LHCN-M2 (cell line): Measurements from ENCODE around the gene NPM1. TPM values are rescaled to one million over a fixed set of nuclear protein-coding genes. Genes with fewer than 3 reads are reported as not detected.
A peak's percentile ranks its signal among the peaks of the same experiment; 100 is the strongest.

Experiments
- DNase-seq: peaks from one replicate; pipeline ENCODE4 v3.0.0-alpha.2; 2012; ENCODE audit warnings: low read depth
- total RNA-seq: library from RNA; depleted of rRNA; stranded (reverse); fragments of >200 nt; gene quantifications from 2 replicates; pipeline ENCODE4 v1.2.3, GENCODE V29; 2014

NPM1 gene
- total RNA-seq, 1 experiment from 2014 or later, result 1,268 TPM

DNA sequence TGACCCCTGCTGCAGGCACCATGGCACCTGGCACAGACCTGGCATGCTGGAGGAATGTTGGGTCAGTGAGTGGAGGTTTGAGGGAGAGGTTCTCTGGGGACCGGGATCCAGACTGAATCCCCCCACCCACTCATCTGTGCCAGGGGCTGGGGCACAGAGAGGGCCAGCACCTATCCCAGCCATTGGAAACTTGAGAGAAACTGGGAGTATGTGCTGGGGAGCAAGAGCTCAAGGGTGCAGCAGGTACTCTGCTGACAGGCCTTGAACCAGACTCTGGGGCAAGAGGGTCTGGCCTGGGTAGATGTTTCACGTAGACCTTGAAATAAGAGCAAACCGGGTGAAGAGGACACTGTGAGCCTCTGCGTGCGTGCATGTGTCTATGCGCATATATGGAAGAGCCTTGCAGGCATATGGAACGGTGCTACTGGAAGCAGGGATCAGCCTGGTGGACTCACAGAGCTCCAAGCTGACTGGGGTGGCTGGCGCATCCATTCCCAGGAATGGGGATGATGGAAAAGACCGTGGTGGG lies 40.6 kb downstream of the NPM1 start:
- DNase-seq, result no peak

DNA sequence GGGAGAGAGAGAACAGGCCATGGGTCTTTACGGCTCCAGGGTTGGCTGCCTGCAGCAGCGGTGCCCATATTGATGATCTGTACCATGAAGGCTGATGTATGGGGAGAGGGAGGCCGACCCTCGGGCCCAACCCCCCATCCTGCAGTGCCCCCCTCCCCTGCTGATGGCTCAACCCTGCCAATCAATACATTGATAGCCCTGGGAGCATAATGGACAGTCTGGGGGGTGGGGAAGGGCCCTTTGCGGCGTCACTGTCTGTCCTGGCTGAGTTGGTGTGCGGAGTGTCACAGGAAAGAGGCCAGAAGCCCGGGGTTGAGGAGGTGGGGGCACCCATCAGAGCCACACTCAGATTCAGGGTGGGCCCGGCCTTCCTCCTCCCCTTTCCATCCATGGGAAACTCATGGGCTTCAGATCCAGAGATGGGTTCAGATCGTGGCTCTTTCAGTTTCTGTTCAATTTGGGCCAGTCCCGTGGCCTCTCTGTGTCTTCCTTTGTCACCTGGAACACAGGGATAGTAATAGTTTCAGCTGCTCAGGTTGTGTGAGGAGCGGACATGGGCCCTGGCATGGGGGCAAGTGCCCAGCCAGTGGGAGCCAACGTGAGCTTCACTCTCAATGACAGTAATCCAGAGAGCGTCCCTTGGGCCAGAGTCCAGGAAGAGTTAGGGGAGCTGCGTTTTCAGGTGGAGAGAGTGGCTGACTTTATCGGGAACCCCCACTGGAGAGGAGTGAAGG lies 41.3 kb downstream of the NPM1 start:
- DNase-seq, result no peak

DNA sequence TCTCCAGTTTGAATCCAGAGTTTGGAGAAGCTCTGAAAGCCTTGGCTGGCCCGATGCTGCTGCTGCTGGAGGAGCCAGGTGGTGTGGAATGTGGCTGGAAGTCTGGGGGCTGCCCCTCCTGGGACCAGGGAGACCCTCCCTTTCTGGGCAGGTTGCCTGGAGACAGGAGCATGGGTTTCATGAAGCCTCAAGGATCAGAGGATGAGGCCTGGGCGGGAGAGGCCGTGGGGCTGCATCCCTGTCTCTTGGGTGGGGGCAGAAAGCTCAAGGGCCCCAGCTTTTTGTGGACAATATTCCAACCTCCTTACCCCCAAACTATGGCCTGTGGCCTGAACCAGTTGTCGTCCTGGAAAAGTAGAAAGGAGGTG lies 41.9 kb downstream of the NPM1 start:
- DNase-seq, result no peak

DNA sequence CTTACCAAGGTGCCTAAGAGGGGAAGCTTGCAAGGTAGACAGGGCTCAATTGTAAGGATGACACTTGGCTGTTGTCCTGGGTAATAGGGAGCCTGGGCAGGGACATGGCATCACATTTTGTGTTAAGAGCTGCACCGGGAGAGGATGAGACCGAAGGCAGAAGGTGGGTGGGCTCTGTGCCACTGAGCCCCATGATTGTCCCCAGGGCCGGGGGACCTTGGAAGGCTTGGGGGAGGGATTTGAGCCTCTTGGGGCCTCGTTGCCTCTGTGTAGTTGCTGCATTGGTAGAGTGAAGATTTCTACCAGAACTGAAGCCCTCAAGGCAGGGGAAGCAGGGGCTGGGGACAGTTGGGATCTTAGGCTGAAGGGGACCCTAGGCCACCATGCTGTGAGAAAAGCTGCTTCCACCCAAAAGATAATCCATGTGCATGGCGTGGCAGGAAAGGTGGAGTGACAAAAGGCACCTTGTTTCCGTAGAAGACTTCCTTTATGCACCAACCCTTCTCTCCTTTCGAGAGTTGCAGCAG lies 43.7 kb downstream of the NPM1 start:
- no peak for DNase-seq

DNA sequence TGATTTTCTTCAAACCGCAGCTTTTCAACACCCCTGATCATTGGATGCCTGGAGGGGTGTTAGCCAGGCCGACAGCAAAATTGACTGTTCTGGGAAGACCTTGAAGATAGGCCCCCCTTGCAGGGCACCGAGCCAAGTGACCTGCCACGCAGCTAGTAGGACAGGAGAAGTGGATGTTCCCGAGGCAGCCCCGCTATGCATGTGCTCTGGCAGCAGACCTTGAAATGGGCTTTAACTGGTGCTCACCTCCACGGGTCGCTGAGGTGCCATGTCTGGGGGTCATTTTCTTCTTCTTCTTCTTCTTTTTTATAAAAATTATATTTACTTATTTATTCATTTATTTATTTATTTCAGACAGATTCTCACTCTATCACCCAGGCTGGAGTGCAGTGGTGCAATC lies 44.4 kb downstream of the NPM1 start:
- no peak for DNase-seq

DNA sequence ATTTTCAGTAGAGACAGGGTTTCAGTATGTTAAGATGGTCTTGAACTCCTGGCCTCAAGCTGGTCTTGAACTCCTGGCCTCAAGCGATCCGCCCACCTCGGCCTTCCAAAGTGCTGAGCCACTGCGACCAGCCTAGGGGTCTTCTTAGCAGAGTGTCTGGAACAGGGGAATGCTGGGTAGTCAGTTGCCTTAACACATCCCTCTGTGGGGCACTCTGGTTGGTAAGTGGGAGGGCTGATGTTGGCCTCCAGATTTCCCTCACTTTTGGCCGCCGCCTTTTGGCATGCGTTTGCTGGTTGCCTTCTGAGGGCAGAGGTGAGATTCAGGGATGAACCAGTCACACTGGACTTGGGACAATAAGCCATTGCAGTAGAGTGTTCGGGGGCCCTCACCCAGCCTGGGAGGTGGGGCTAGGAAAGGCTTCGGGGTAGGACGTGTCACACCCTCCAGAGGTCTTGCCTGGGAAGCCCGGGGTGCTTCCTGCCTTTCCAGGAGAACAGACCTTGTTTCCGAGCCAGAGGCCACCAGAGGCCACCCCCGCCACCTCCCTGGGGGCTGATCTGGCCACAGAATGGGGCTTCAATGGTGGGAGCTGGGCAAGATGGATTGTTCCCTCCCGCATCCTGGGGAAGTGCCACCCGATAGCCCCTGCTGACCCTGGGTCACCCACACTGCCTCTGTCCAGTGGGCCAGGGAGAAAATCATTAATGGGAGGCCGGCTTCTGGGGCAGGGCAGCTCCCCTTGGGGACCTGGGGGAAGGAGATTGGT lies 45.1 kb downstream of the NPM1 start:
- DNase-seq, result no peak

DNA sequence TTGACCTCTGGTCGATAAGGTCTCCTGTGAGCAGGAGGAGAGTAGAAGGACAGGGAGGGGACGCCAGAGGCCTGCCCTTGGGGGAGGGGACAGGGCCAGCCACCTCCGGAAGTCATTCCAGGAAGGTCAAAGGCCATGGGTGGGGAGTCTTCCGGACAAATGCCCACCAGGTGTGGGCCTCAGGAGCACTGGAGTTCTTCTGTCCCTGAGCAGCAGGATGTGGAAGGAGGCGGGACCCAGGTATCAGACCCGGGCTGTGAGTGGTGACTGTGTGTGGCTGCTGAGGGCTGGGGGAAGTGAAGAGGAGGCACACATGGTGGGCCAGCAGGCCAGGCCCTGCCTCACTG lies 45.7 kb downstream of the NPM1 start:
- no peak for DNase-seq

DNA sequence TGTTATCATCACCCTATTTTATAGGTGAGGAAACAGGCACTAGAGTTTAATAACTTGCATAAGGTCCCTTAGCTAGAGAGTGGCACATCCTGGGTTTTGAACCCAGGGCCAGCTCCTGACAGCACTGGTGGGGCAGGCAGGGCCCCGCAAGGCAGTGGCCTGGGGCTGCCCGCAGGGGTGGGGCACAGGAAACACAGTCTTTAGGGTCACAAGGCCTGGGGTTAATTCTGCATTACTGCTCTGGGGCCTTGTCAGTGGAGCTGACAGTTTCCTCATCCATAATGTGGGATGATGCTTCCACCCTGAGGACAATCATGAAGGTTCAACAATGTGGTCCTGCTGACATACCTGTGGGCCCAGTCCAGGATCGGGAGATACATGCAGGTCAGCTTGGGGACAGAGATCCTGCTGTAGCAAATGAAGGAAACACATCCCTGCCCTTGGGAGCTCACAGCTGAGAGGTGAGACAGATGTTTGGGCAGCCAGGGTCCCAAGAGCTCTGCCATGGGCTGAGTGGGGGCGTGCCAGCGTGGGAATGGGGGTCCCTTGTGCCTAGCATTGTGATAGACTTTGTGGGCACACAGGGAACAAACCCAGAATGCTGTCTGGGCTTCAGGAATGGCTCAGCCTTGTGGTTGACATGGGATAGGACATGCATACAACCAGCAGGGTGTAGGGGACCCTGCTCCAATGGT lies 46.5 kb downstream of the NPM1 start:
- no peak for DNase-seq

DNA sequence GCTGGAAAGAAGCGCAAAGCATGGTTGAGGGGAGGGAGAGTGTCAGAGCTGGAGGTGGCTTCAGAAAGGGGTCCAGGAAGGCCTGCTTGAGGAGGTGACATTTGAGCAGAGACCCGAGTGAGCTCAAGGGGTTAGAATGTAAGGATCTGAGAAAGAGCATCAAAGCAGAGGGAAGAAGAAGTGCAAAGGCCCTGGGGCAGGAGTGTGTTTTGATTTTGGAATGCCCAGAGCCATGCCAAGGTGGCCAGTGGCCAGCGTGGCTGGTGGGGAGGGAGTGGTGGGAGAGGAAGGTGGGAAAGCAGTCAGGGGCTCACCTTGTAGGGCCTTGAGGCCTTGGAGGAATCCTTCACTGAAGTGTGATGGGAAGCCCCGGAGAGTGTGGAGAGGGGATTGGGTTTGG lies 47.2 kb downstream of the NPM1 start:
- no peak for DNase-seq

DNA sequence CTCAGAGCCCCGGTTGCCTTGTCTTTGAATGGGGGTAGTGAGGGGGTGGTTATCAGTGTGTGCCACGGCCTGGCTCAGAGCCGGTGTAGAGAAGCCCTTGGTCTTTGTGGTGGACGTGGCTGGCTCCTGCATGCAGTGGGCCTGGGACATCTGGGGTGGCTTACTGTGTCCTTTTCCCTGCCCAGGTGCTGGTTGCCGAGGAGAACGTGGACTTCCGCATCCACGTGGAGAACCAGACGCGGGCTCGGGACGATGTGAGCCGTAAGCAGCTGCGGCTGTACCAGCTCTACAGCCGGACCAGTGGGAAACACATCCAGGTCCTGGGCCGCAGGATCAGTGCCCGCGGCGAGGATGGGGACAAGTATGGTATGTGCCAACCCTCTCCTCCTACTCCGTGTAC lies 48.3 kb downstream of the NPM1 start:
- no peak for DNase-seq

DNA sequence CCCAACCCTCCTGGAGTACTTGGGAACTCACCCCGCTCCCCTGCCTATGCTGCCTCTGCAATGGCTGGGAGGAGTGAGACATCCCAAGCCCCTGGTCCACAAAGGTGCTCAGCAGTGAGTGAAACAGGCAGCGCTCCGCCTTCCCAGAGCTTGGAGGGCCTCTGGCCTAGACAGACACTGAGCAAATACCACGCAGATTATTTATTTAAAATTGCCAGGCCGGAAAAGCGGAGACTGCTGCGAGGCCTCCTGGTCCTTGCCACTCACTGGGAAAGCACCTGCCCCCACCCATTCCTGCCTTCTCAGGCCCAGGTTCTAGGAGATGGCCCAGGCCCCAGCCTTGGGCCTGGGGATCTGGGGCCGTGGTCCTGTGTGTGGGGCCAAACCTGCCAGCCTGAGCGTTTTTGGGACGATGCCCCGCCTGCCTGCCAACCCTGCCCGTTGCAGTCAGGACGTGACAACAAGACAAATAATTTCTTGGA lies 49.2 kb downstream of the NPM1 start:
- DNase-seq, result no peak

DNA sequence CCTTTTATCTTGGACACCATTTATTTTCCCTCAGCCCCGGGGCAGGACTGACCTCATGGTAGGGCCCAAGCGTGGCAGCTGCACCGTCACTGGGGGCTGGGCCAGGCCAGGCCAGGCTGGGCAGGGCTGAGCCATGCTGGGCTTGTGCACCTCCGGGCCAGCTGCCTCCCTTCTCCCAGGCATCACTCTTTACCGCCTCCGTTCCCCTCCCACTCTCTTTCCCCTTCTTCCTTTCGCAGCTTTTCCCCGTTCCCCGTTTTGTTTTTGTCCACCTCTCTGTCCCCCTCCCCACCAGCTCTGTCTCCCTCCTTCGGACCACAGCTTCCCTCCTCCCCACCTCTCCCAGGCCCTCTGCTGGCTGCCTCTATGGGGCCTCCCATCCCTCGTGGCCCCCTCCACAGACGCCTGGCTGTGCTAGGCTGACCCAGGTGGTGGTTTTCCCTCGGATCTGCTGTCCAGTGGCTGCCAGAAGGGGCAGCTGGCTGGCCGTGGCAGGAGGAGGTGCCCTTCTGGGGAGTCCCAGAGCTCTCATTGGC lies 49.7 kb downstream of the NPM1 start:
- DNase-seq, result no peak

DNA sequence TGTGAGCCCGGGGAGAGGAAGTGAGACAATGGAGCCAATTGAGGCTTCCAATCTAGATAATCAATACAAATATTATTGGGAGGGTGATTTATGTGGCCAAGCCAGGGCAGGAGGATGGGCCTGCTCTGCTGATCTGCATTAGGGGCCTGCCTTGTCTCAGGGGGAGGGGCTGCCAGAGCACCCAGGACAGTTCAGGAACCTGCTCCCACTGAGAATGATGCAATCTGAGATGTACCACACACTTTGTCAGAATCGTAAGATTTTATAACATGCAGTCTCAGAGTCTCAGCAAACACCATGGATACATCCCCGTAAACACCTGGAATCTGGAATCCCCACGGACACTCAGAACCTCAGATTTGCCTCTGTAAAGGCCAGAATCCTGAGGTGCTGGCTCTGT lies 51.1 kb downstream of the NPM1 start:
- DNase-seq, result no peak

DNA sequence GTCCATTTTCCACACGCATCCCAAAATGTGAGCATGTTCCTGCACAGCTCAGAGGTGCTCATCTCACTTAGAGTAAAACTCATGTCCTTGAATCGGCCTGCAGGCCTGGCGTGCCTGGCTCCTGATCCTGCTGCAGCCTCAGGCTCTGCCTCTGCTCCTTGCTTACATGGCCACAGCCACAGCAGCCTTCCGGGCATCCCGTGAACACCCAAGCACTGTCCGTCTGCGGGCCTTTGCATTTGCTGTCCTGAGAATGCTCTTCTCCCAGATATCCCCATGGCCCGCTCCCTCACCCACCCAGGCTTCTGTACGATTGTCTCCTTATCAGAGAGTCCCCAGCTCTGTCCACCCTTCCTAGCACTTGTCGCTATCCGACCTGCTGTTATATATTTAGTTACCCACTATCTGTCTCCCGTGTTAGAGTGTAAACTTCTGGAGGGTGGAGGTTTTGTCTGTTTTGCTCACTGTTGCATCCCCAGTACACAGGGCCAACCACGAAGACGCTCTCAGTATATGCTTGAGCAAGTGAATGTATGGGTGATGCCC lies 53.7 kb downstream of the NPM1 start:
- DNase-seq, result no peak

DNA sequence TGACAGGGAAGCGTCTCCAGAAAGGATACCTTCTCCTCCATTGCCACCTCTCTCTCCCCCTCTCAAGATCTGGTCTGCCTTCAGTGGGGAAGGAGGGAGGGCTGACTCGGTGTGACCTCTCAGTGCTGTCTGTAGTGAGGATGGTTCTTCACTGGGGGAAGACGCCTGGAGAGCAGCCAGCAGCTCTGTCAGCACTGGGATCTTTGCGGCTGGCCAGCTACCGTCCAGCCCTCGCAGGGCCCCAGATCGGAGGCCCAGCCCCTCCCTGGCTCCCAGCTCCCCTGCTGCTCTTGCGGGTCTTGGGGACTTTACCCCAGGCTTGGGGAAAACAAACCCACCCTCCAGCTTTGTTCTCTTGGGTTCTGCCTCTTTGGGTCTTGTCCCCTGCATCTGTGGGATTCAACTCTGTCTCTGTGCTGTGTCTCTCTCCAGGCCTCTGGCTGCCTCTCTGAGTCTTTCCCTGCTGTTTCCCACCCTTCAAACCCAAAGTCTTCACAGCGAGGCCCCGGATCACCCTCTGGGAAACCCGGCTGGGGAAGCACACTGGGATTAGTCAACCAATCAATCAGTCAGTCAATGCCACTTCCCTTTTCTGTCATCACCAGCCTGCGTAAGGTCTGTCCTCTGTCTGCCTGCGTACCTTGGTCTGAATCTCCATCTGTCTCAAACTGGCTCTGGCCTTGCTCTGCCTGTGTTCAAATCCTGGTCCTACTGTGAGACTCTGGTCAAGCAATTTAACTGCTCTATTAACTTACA lies 54.8 kb downstream of the NPM1 start:
- DNase-seq, result no peak

DNA sequence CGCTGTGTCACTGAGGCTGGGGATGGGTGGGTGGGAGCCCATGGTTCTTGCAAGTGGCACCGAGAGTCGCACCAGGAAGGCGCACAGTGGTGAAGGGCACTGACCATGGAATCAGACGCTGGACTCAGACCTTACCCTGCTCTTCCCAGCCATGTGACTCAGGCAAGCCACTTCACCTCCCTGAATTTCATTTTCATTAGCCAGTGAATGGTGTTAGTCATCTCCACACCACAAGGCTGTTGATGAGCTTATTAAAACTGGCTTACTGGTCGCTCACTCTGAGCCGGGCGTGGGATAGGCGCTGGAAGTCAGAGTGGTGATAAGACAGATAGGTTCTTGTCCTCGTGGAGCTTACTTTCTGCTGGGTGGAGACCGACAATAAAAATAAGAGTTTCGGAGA lies 56.9 kb downstream of the NPM1 start:
- peak; percentile 34 for DNase-seq

DNA sequence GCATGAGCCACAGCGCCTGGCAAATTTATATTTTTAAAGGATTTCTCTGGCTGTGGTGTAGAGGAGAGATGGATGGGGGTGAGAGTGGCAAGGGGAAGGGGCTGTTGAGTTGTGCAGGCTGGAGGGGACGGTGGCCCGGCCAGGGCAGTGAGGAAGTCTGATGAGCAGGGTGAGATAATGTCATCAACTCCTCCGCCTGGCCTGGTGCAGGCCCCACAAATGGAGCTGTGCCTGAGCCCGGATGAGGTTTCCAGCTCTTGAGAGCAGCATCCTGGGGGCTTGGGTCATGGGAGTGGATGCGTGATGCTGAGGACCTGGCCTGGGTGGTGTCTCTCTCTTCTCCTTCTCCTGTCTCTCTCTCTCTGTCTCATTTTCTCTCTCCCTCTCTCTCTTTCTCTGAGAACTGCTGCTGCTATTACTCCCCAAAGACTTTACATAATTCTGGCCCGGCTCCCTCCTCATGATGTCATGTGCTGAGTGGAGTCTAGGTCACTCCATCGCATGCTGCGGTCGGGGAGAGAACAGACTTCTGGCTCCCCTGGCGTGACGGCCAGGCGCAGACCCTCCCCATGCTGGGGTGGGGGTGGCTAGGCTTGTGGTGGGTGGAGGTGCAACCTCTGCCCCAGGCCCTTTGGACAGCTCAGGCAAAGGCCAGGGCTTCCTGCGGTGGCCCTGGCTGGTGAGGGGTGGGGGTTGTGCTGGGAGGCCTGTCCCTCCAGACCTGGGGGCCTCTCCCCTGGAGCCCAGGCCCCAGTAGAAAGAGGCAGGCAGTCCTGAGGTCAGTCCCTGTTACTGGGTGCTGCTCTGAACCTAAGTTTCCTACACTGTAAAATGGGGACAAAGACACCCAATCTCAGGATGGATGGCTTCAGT lies 58.2 kb downstream of the NPM1 start:
- DNase-seq, result peak; percentile 59

DNA sequence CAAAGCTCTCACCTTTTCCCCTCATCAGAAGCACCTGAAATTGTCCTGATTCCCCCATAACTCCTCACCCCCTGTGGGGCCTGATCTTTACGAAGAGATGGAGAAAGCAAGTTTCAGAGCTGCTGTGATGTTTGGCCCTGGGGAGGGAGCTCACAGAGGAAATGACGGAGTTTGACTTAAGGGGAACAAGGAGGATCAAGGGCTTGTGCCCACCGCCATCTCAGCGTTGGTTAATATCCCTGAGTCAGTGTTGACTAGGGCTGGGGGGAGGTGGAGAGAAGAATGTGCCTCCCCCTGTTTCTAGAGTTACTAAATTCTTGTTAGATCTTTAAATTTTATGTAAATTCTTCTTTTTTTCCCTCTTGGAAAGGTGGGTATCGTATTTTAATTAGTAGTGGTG lies 59.6 kb downstream of the NPM1 start:
- no peak for DNase-seq

DNA sequence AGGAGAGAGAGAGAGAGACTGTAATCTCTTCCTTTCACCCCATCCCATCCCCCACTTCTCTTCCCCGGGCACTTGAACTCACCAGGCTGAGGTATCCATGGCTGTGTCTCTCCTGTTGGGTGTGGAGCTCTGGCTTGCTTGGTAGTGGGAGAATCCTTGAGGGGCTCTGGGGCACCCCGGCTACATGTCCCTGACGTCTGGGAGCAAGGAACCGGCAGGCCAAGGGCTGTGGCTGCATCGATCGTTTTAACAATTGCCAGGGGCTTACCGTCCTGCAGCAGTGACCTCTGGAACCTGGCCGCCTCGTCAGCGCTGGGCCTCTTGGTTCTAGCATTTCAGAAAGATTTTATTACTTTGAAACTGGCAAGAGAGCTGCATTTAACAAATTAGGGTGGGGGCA lies 61.8 kb downstream of the NPM1 start:
- no peak for DNase-seq
